ENCODE results near the gene CES3.
A peak's percentile ranks its signal among the peaks of the same experiment; 100 is the strongest.

The CES3 gene

GRCh38 chr16:66984892-66985311 is 23.8 kb downstream of the CES3 start:
- no peak overlapping the region for H3K4me3 ChIP-seq (ENCODE audit: low read depth, low read length)
- H3K4me1 ChIP-seq (ENCODE audit: control insufficient read depth, insufficient read depth, low read length): no peaks in the 10 kb centered on the region
- TF ChIP-seq ZNF571 (tag by site-specific recombination; IDR thresholded peaks at IDR 0.05): no peak
- no peak for TF ChIP-seq ZBTB21 (tag by site-specific recombination; IDR thresholded peaks at IDR 0.05)
- TF ChIP-seq ZNF2 (tag by site-specific recombination; IDR thresholded peaks at IDR 0.05): no peak
- no peak for TF ChIP-seq ZNF292 (tag by site-specific recombination; IDR thresholded peaks at IDR 0.05; ENCODE audit: borderline replicate concordance, low read depth)
- no peak for TF ChIP-seq ZNF175 (tag by site-specific recombination; IDR thresholded peaks at IDR 0.05)
- no peak for TF ChIP-seq ZNF549 (tag by site-specific recombination; IDR thresholded peaks at IDR 0.05)
- TF ChIP-seq ZNF624 (tag by site-specific recombination; IDR thresholded peaks at IDR 0.05): no peak
- TF ChIP-seq ZNF658 (tag by site-specific recombination; IDR thresholded peaks at IDR 0.05): no peak
- TF ChIP-seq ZNF138 (tag by site-specific recombination; IDR thresholded peaks at IDR 0.05; ENCODE audit: borderline replicate concordance): no peak
- TF ChIP-seq PRDM1 (tag by site-specific recombination; IDR thresholded peaks at IDR 0.05): no peak
- no peak for TF ChIP-seq ZEB2 (tag by site-specific recombination; IDR thresholded peaks at IDR 0.05)
- TF ChIP-seq ZNF449 (tag by site-specific recombination; IDR thresholded peaks at IDR 0.05): no peak
- TF ChIP-seq ZNF132 (tag by site-specific recombination; IDR thresholded peaks at IDR 0.05; ENCODE audit: borderline replicate concordance): no peak
- no peak for TF ChIP-seq ZNF26 (tag by site-specific recombination; IDR thresholded peaks at IDR 0.05)
- TF ChIP-seq ZBTB17 (tag by site-specific recombination; IDR thresholded peaks at IDR 0.05): no peak
- H3K9me3 ChIP-seq (ENCODE audit: control insufficient read depth, insufficient read depth, low read depth, low read length): no peaks in the 10 kb centered on the region
- H3K36me3 ChIP-seq (ENCODE audit: control insufficient read depth in 2 of 2, insufficient read depth in 1 of 2, low read length in 2 of 2): no peaks in the 10 kb centered on the region
- no peak overlapping the region for H3K27ac ChIP-seq (ENCODE audit: extremely low read depth, low read depth, low read length)
- ChIA-PET CTCF (interaction anchor here (0.7 to 1.4 kb wide), 4 partner anchors 9 to 170 kb away, joined by 3 to 7 read pairs (median 5); no protein-coding TSS in a partner anchor), POLR2A (no interaction called here)

- TF ChIP-seq ZNF391 (tag by site-specific recombination; IDR thresholded peaks at IDR 0.05; ENCODE audit: borderline replicate concordance, low read depth): no peak
- no peak for TF ChIP-seq SCRT1 (tag by site-specific recombination; IDR thresholded peaks at IDR 0.05; ENCODE audit: borderline replicate concordance)
- no peak for TF ChIP-seq MZF1 (tag by site-specific recombination; IDR thresholded peaks at IDR 0.05; ENCODE audit: borderline replicate concordance)
- no peak for TF ChIP-seq CTCF (tag by site-specific recombination; IDR thresholded peaks at IDR 0.05)
- TF ChIP-seq ZNF121 (tag by site-specific recombination; IDR thresholded peaks at IDR 0.05): peak; percentile 61; the same call in 1 of the 2 replicates
- TF ChIP-seq ZNF2 (tag by site-specific recombination; IDR thresholded peaks at IDR 0.05): no peak
- H3K4me1 ChIP-seq (ENCODE audit: control insufficient read depth, insufficient read depth, low read length): no peaks in the 10 kb centered on the region
- H3K27ac ChIP-seq (ENCODE audit: extremely low read depth, low read depth, low read length): no peak overlapping the region
- no peaks in the 10 kb centered on the region for H3K36me3 ChIP-seq (ENCODE audit: control insufficient read depth in 2 of 2, insufficient read depth in 1 of 2, low read length in 2 of 2)
- CTCF ChIA-PET: interaction anchor here (0.6 to 1.4 kb wide), 5 partner anchors 32 to 1807 kb away, joined by 3 to 7 read pairs (median 3); partner anchors contain the start of gene B3GNT9
- POLR2A ChIA-PET: no interaction called here
- no peak overlapping the region for H3K4me3 ChIP-seq (ENCODE audit: low read depth, low read length)
- H3K9me3 ChIP-seq (ENCODE audit: control insufficient read depth, insufficient read depth, low read depth, low read length): no peaks in the 10 kb centered on the region
Observed at GRCh38 chr16:66986559-66986958, 25.5 kb downstream of the CES3 start.

Data from HEK293 (cell line).